HCT116 (cell line): ENCODE results near the gene FAM237B. TPM values are rescaled to one million over a fixed set of nuclear protein-coding genes. Genes with fewer than 3 reads are reported as not detected.

Experiments used
- ATAC-seq: fragments of 200-7000 bp; cut with Tn5 transposase; 2 replicates; pipeline ENCODE4 v1.9.1; 2020; ENCODE audit warnings: mild to moderate bottlenecking, moderate library complexity
- BruUV-seq: library from RNA; stranded (reverse); fragments of 400-500 nt; replicated peaks from 2 replicates; lab custom pipeline; 2021; lab: Mats Ljungman, UMichigan
- CTCF ChIA-PET: fragments of 300-600 bp; sonication (Branson Sonifier 250); formaldehyde crosslinking; loops from one replicate; lab custom pipeline; 2021; ENCODE audit warnings: antibody characterized with exemption; lab: Charles Lee
- POLR2A ChIA-PET: fragments of 300-600, 350-600 bp; sonication (Branson Sonifier 250); formaldehyde crosslinking; loops from one replicate; lab custom pipeline; 2021; ENCODE audit warnings: antibody characterized with exemption; lab: Charles Lee
- RAD21 ChIA-PET, 2 experiments: fragments of 300-600 bp; sonication (Branson Sonifier 250); formaldehyde crosslinking; loops; one replicate each; lab custom pipeline; 2023; ENCODE audit warnings: low total read pairs in 2 of 2; ENCODE audit not compliant: uncharacterized antibody in 2 of 2, unreplicated experiment in 2 of 2, low non-redundant PET in 1 of 2; lab: Charles Lee
- DNase-seq: peaks from one replicate; pipeline ENCODE4 v3.0.0-alpha.2; 2010; ENCODE audit warnings: low read depth, low spot score
- H2AFZ ChIP-seq: fragments of 200-600 bp; shearing (Covaris generic), sonication (generic); 2 replicates; pipeline ENCODE4 v1.6.1; 2017; ENCODE audit warnings: low read depth, mixed run types, mixed read lengths, antibody characterized with exemption, low read length; ENCODE audit not compliant: poor library complexity, severe bottlenecking
- H3K27ac ChIP-seq: 2 replicates; pipeline ENCODE4 v1.5.1; 2012; ENCODE audit warnings: low read depth, low read length
- H3K27me3 ChIP-seq: fragments of 200-600 bp; sonication (generic); 2 replicates; pipeline ENCODE4 v1.6.1; 2016; ENCODE audit warnings: mixed run types, low read length, mixed read lengths; ENCODE audit not compliant: insufficient read depth
- H3K36me3 ChIP-seq, 2 experiments: fragments of 200-500 bp in 1 of 2; fragments of 200-600 bp in 1 of 2; sonication (Bioruptor generic) in 1 of 2; sonication (generic) in 1 of 2; 2 replicates each; pipeline versions ENCODE4 v1.5.1 to v1.6.1; 2014 to 2016; ENCODE audit warnings: low read length in 2 of 2, inconsistent platforms in 1 of 2, mixed read lengths in 1 of 2, mixed run types in 1 of 2; ENCODE audit not compliant: insufficient read depth in 2 of 2, control insufficient read depth in 1 of 2
- H3K4me1 ChIP-seq, 2 experiments: fragments of 200-600 bp in 1 of 2; sonication (generic) in 1 of 2; 2 replicates each; pipeline versions ENCODE4 v1.5.1 to v1.6.1; 2012 to 2017; ENCODE audit warnings: low read length in 2 of 2, inconsistent platforms in 1 of 2, mild to moderate bottlenecking in 1 of 2, mixed read lengths in 1 of 2, mixed run types in 1 of 2, moderate library complexity in 1 of 2; ENCODE audit not compliant: insufficient read depth in 2 of 2, control insufficient read depth in 1 of 2
- H3K4me2 ChIP-seq: fragments of 200-600 bp; sonication (generic); 2 replicates; pipeline ENCODE4 v1.6.1; 2017; ENCODE audit warnings: mixed run types, low read length, mixed read lengths
- H3K4me3 ChIP-seq, 2 experiments: fragments of 200-600 bp in 1 of 2; sonication (generic) in 1 of 2; replicated peaks in 1 of 2; 2 replicates each; pipeline ENCODE4 v1.5.1; 2011 to 2016; ENCODE audit warnings: low read length in 2 of 2, control low read depth in 1 of 2, low read depth in 1 of 2, mild to moderate bottlenecking in 1 of 2, mixed read lengths in 1 of 2, mixed run types in 1 of 2
- H3K79me2 ChIP-seq: fragments of 200-600 bp; sonication (generic); 2 replicates; pipeline ENCODE4 v1.6.1; 2017; ENCODE audit warnings: mild to moderate bottlenecking, mixed run types, low read length, moderate library complexity, mixed read lengths; ENCODE audit not compliant: insufficient read depth
- H3K9ac ChIP-seq: fragments of 200-600 bp; sonication (generic); 2 replicates; pipeline ENCODE4 v1.6.1; 2016; ENCODE audit warnings: low read length, mixed read lengths
- H3K9me2 ChIP-seq: fragments of 200-600 bp; sonication (generic), shearing (Covaris generic); 2 replicates; pipeline ENCODE4 v1.6.1; 2017; ENCODE audit warnings: mixed run types, mild to moderate bottlenecking, moderate library complexity; ENCODE audit not compliant: insufficient read depth
- H3K9me3 ChIP-seq, 2 experiments: fragments of 200-500 bp in 1 of 2; fragments of 200-600 bp in 1 of 2; sonication (Bioruptor generic) in 1 of 2; sonication (generic) in 1 of 2; 2 replicates each; pipeline ENCODE4 v1.6.1; 2014 to 2017; ENCODE audit warnings: low read length in 2 of 2, mixed read lengths in 2 of 2, inconsistent platforms in 1 of 2, low read depth in 1 of 2, mild to moderate bottlenecking in 1 of 2, mixed run types in 1 of 2, moderate library complexity in 1 of 2; ENCODE audit not compliant: control insufficient read depth in 1 of 2, insufficient read depth in 1 of 2
- H4K20me1 ChIP-seq: fragments of 200-600 bp; sonication (generic), shearing (Covaris generic); 2 replicates; pipeline ENCODE4 v1.6.1; 2017; ENCODE audit warnings: mixed run types, mild to moderate bottlenecking, moderate library complexity; ENCODE audit not compliant: insufficient read depth
- ELF1 ChIP-seq: IDR thresholded peaks from 2 replicates; pipeline ENCODE4 v1.6.1; 2012; ENCODE audit warnings: low read depth, borderline replicate concordance
- FOSL1 ChIP-seq: IDR thresholded peaks from 2 replicates; pipeline ENCODE4 v1.6.1; 2012; ENCODE audit warnings: low read depth
- JUND ChIP-seq: IDR thresholded peaks from 2 replicates; pipeline ENCODE4 v1.6.1; 2012
- MAX ChIP-seq: IDR thresholded peaks from 2 replicates; pipeline ENCODE4 v1.6.1; 2012
- POLR2A ChIP-seq: IDR thresholded peaks from 2 replicates; pipeline ENCODE4 v1.7.0; 2011; ENCODE audit warnings: borderline replicate concordance; ENCODE audit not compliant: insufficient read depth, insufficient read length; ENCODE audit errors: extremely low read depth
- YY1 ChIP-seq: IDR thresholded peaks from 2 replicates; pipeline ENCODE4 v1.6.1; 2011; ENCODE audit warnings: low read length, low read depth, moderate library complexity, mild to moderate bottlenecking; ENCODE audit not compliant: insufficient replicate concordance; ENCODE audit errors: extremely low read depth
- ZFX ChIP-seq: fragments of 450-650 bp; IDR thresholded peaks from 2 replicates; pipeline ENCODE4 v1.6.1; 2017
- ZNF274 ChIP-seq: fragments of 200-500 bp; sonication (Bioruptor generic); IDR thresholded peaks from 2 replicates; pipeline ENCODE4 v1.6.1; 2014; ENCODE audit warnings: mild to moderate bottlenecking, low read depth, low read length, inconsistent platforms
- intact Hi-C: fragments of 100-400 bp; cut with micrococcal nuclease; formaldehyde crosslinking; loops from 2 replicates; pipeline ENCODE4 v1.10.0; 2022
- total RNA-seq: library from RNA; stranded (reverse); gene quantifications from one replicate; pipeline ENCODE4 v1.2.1, GENCODE V29; 2021; ENCODE audit not compliant: unreplicated experiment
- TF ChIP-seq, protein P1 (sequence below), 3 experiments: fragments of 200-600 bp in 1 of 3; sonication (generic) in 1 of 3; IDR thresholded peaks in 2 of 3; conservative IDR thresholded peaks in 1 of 3; 2 replicates each; pipeline ENCODE4 v1.5.1; 2012 to 2017; ENCODE audit warnings: low read depth in 2 of 3, low read length in 2 of 3, antibody characterized with exemption in 1 of 3, borderline replicate concordance in 1 of 3, control low read depth in 1 of 3, mild to moderate bottlenecking in 1 of 3, mixed read lengths in 1 of 3, mixed run types in 1 of 3, moderate library complexity in 1 of 3; ENCODE audit not compliant: insufficient read depth in 1 of 3
- TF ChIP-seq, protein P2 (sequence below): IDR thresholded peaks from 2 replicates; pipeline ENCODE4 v1.6.1; 2012; ENCODE audit warnings: low read depth

Gene FAM237B
- total RNA-seq, 1 experiment from 2014 or later = not detected

DNA sequence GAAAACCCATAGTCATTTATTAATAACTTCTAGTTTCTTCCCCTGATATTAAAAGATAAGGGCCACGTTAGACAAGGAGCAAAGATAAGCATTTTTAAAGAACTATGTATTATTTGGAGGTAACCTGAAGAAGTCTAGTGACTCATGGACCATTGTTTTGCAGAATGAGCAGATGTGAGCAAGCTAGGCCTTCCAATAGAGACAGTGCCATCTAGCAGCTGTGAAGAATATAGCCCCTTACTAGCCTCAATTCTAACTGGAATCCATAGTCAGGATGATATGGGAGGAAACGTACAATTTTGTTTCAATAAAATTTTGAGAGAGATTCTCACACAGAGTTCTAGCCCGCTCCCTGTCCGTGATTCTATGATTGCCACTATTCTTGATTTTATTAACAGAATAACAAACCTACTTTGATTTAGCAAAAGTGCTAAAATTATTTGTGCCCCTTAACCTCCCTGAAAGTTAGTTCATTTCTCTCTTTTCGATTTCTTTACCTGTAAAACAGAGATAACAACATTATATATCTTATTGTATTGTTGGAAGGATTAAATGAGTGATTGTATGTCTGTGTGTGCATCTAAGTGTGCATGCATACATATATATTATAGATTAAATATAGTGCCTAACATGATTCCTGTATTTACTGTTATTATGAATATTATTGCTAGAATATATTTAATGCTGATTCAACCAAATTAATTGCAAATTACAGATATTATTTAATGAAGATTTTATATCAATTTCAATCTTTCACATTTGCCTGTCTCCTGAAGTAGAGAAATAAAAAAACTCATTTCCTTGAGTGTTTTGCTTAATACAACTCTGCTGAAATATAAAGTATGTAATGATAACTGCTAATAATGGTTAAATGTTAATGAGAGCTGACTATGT, 22.7 kb downstream of the FAM237B start (continued):
- TF ChIP-seq ZFX = no peak
- TF ChIP-seq JUND = no peak
- TF ChIP-seq, protein P1, sequence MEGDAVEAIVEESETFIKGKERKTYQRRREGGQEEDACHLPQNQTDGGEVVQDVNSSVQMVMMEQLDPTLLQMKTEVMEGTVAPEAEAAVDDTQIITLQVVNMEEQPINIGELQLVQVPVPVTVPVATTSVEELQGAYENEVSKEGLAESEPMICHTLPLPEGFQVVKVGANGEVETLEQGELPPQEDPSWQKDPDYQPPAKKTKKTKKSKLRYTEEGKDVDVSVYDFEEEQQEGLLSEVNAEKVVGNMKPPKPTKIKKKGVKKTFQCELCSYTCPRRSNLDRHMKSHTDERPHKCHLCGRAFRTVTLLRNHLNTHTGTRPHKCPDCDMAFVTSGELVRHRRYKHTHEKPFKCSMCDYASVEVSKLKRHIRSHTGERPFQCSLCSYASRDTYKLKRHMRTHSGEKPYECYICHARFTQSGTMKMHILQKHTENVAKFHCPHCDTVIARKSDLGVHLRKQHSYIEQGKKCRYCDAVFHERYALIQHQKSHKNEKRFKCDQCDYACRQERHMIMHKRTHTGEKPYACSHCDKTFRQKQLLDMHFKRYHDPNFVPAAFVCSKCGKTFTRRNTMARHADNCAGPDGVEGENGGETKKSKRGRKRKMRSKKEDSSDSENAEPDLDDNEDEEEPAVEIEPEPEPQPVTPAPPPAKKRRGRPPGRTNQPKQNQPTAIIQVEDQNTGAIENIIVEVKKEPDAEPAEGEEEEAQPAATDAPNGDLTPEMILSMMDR (IDR thresholded peaks at IDR 0.05 in 2 of 3, conservative IDR thresholded peaks at IDR 0.05 in 1 of 3; ENCODE audit: borderline replicate concordance in 1 of 3, insufficient read depth in 1 of 3, low read depth in 2 of 3, low read length in 2 of 3) = peak; percentile 49 to 68 (median 67); a peak in 5 of 6 replicates
- TF ChIP-seq MAX = no peak

GRCh38 chr7:90290244-90291113, 30.6 kb downstream of the FAM237B start:
- Histone ChIP-seq H3K27me3 (no peaks in the 10 kb centered on the region), H3K4me3 (no peak overlapping the region), H3K4me2 (no peak overlapping the region), H3K9me3 (no peaks in the 10 kb centered on the region), H3K79me2 (no peaks in the 10 kb centered on the region), H3K36me3 (no peaks in the 10 kb centered on the region), H3K9me2 (no peaks in the 10 kb centered on the region), H3K9ac (no peak overlapping the region), H4K20me1 (no peaks in the 10 kb centered on the region), H3K4me1 (no peaks in the 10 kb centered on the region), H2AFZ (no peak overlapping the region), H3K27ac (no peak overlapping the region)
- no TSS peak for BruUV-seq
- TF ChIP-seq POLR2A = no peak
- TF ChIP-seq ZNF274 = no peak
- TF ChIP-seq, protein P2, sequence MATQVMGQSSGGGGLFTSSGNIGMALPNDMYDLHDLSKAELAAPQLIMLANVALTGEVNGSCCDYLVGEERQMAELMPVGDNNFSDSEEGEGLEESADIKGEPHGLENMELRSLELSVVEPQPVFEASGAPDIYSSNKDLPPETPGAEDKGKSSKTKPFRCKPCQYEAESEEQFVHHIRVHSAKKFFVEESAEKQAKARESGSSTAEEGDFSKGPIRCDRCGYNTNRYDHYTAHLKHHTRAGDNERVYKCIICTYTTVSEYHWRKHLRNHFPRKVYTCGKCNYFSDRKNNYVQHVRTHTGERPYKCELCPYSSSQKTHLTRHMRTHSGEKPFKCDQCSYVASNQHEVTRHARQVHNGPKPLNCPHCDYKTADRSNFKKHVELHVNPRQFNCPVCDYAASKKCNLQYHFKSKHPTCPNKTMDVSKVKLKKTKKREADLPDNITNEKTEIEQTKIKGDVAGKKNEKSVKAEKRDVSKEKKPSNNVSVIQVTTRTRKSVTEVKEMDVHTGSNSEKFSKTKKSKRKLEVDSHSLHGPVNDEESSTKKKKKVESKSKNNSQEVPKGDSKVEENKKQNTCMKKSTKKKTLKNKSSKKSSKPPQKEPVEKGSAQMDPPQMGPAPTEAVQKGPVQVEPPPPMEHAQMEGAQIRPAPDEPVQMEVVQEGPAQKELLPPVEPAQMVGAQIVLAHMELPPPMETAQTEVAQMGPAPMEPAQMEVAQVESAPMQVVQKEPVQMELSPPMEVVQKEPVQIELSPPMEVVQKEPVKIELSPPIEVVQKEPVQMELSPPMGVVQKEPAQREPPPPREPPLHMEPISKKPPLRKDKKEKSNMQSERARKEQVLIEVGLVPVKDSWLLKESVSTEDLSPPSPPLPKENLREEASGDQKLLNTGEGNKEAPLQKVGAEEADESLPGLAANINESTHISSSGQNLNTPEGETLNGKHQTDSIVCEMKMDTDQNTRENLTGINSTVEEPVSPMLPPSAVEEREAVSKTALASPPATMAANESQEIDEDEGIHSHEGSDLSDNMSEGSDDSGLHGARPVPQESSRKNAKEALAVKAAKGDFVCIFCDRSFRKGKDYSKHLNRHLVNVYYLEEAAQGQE = no peak
- TF ChIP-seq ELF1 = no peak
- no peak for TF ChIP-seq YY1
- TF ChIP-seq FOSL1 = no peak
- intact Hi-C loops = no loop called here
- DNase-seq (no peak), ATAC-seq (no peak)
- RAD21 ChIA-PET = no interaction called here
- POLR2A ChIA-PET = no interaction called here
- CTCF ChIA-PET = no interaction called here
